Fibroblast of peridontal ligament (primary cell): ENCODE results near the gene HACD4.

ENCODE experiments used
- DNase-seq: peaks from one replicate; pipeline ENCODE4 v3.0.0-alpha.2; 2010; ENCODE audit errors: extremely low read depth

HACD4 gene

GRCh38 chr9:21031091-21031807 is at the start of gene HACD4:
Gene HACD4, minus strand, starts transcription at chr9:21031640. Its CDS starts 50 bp downstream, at chr9:21031590.
- peak; percentile 47 for DNase-seq

- no peak for DNase-seq
Measured at GRCh38 chr9:21080793-21081192, 49.4 kb upstream of the HACD4 start.

- no peak for DNase-seq
Measured at GRCh38 chr9:21078702-21079101, 47.3 kb upstream of the HACD4 start.

GRCh38 chr9:21077781-21078180 is 46.3 kb upstream of the HACD4 start, which contains the start of gene IFNB1:
Gene IFNB1, minus strand, starts transcription at chr9:21077942. Its CDS starts 73 bp downstream, at chr9:21077869.
- DNase-seq = no peak

GRCh38 chr9:21075484-21075883 is 44.0 kb upstream of the HACD4 start:
- no peak for DNase-seq

- no peak for DNase-seq
Measured at GRCh38 chr9:21070906-21071305, 39.5 kb upstream of the HACD4 start.

- DNase-seq = peak; percentile 98
Measured at GRCh38 chr9:21070171-21070571, 38.7 kb upstream of the HACD4 start.

- DNase-seq = peak; percentile 94
Measured at GRCh38 chr9:21060919-21061561, 29.6 kb upstream of the HACD4 start.

GRCh38 chr9:21056931-21057330 is 25.5 kb upstream of the HACD4 start:
- DNase-seq = peak; percentile 36

- no peak for DNase-seq
Measured at GRCh38 chr9:21053851-21054250, 22.4 kb upstream of the HACD4 start.

- DNase-seq = no peak
Measured at GRCh38 chr9:21047281-21047691, 15.8 kb upstream of the HACD4 start.

GRCh38 chr9:21043841-21044240 is 12.4 kb upstream of the HACD4 start:
- DNase-seq = no peak

GRCh38 chr9:21042466-21042865 is 11.0 kb upstream of the HACD4 start:
- no peak for DNase-seq

GRCh38 chr9:21039302-21039701 is 7.9 kb upstream of the HACD4 start:
- DNase-seq = no peak

GRCh38 chr9:21037278-21037677 is 5.8 kb upstream of the HACD4 start:
- DNase-seq = no peak

- no peak for DNase-seq
Measured at GRCh38 chr9:21031808-21032183, 356 bp upstream of the HACD4 start.

GRCh38 chr9:21030389-21031035 is 928 bp downstream of the HACD4 start:
- DNase-seq = peak; percentile 80

- no peak for DNase-seq
Measured at GRCh38 chr9:21029661-21030060, 1.8 kb downstream of the HACD4 start.

GRCh38 chr9:21028466-21028865 is 3.0 kb downstream of the HACD4 start:
- DNase-seq = peak; percentile 17

GRCh38 chr9:21027295-21027694 is 4.1 kb downstream of the HACD4 start:
- DNase-seq = peak; percentile 58

GRCh38 chr9:21023861-21024260 is 7.6 kb downstream of the HACD4 start:
- DNase-seq = no peak

GRCh38 chr9:21018177-21018576 is 13.3 kb downstream of the HACD4 start:
- no peak for DNase-seq
